ENCODE results near the gene CACNA2D3. TPM values are rescaled to one million over a fixed set of nuclear protein-coding genes. Genes with fewer than 3 reads are reported as not detected.

Gene CACNA2D3
- total RNA-seq, 8 experiments from 2014 or later: 0.49 to 20.7 (median 9.7) TPM; not detected in 1

GRCh38 chr3:54951405-54951804, 829.1 kb downstream of the CACNA2D3 start:
- Histone ChIP-seq H3K4me3 (no peak overlapping the region), H3K27ac (no peak overlapping the region), H3K4me1 (replicated peaks in 1 of 2) (peaks cover 9 to 13% of the 10 kb centered on the region in 2 donors)
- WGBS, 10 experiments: 40 to 100% (median 71%) methylated on average over 1 to 6 of the region's 8 CpGs; no CpG with 5 or more reads in 3 of the 10 experiments
- in situ Hi-C loops (cut with MboI; ENCODE audit: low pct_unique_long_range_greater_than_20kb in 2 of 9, low sequenced_read_pairs in 9 of 9, unreplicated experiment in 9 of 9): no loop called here
- ATAC-seq (replicated peaks in 6 of 8): peak; percentile 38 to 91 (median 70)

DNA sequence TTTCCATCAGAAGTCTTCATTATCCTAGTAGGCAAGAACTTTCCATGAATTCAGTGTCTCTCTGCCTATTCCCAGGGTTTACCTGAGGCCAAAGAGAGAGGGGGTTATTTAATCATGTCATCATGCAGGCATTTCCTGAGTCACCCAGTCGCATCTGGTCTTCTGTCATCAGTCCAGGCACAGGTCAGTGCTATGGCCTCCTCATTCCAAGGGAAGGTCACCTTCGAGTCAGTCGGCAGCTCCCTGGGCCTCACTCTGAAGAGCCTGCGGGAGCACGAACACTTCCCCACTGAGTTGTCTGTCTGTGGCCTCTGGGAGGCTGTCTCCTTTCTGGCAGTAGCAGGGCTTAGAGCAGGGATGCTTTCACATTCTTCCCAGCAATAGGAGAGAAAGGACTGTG, 831.7 kb downstream of the CACNA2D3 start:
- peak; percentile 47 to 96 (median 89) for ATAC-seq (replicated peaks in 6 of 8)
- in situ Hi-C loops (cut with MboI; ENCODE audit: low pct_unique_long_range_greater_than_20kb in 2 of 9, low sequenced_read_pairs in 9 of 9, unreplicated experiment in 9 of 9): no loop called here

DNA sequence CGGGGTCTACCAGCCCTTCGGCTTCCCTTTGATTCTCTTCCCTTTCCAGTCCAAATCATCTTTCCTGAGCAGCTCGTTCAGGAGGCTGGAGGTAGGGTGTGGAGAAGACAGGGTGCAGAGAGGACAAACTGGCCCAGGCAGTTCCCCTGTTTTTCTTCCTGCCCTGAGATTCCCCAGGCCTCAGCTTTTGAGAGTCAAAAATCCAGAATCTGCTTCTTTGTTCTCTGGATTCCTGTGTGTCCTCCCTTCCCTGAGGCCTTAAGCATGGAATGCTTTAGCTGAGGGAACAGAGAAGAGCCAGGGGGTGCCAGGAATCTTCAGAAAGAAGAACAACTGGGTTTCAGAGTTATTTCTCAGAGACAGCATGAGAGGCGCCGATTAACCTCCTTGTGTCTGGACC, 832.2 kb downstream of the CACNA2D3 start:
- peak in 4 of 8 experiments; percentile 14 to 49 (median 18) for ATAC-seq (replicated peaks in 6 of 8)
- H3K27ac ChIP-seq: no peak overlapping the region
- no peak overlapping the region for H3K4me3 ChIP-seq
- in situ Hi-C loops (cut with MboI; ENCODE audit: low pct_unique_long_range_greater_than_20kb in 2 of 9, low sequenced_read_pairs in 9 of 9, unreplicated experiment in 9 of 9): no loop called here
- 57 to 100% (median 93%) methylated on average over 1 to 5 of the region's 5 CpGs; no CpG with 5 or more reads in 3 of the 10 experiments for WGBS, 10 experiments
- peaks cover 14 to 17% of the 10 kb centered on the region in 2 donors for H3K4me1 ChIP-seq (replicated peaks in 1 of 2)

More for the DNA sequence above, 831.7 kb downstream of the CACNA2D3 start:
- Histone ChIP-seq H3K4me3 (no peak overlapping the region), H3K27ac (no peak overlapping the region), H3K4me1 (replicated peaks in 1 of 2) (peaks cover 12 to 13% of the 10 kb centered on the region in 2 donors)
- WGBS, 10 experiments: 50 to 69% methylated on average over 1 to 5 of the region's 5 CpGs; no CpG with 5 or more reads in 8 of the 10 experiments

GRCh38 chr3:54955496-54955895, 833.1 kb downstream of the CACNA2D3 start:
- Histone ChIP-seq H3K27ac (no peak overlapping the region), H3K4me1 (replicated peaks in 1 of 2) (peaks cover 24 to 25% of the 10 kb centered on the region in 2 donors), H3K4me3 (no peak overlapping the region)
- in situ Hi-C loops (cut with MboI; ENCODE audit: low pct_unique_long_range_greater_than_20kb in 2 of 9, low sequenced_read_pairs in 9 of 9, unreplicated experiment in 9 of 9): no loop called here
- no peak for ATAC-seq (replicated peaks in 6 of 8)
- WGBS, 10 experiments: 38 to 100% (median 71%) methylated on average over 1 to 2 of the region's 3 CpGs; no CpG with 5 or more reads in 2 of the 10 experiments

DNA sequence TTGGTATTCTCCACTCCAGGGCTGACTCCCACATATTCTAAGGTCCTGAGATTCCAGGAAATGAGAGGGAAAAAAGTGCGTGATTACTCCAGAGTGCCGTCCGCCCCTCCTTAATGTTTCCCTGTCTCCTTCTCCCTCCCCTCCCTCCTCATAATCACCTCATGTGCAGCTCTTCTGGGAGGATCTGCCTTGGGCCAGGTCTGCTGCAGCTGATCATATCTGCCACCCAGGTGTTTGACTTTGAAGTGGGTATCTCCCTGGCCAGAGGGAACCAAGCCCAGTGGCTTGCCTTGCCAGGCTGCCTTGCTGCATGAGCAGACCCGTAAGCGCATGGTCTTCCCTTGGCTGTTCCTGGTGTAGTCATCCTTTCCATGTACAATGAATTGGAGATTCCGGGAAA, 833.6 kb downstream of the CACNA2D3 start:
- H3K4me1 ChIP-seq (replicated peaks in 1 of 2): peaks cover 27 to 30% of the 10 kb centered on the region in 2 donors
- ATAC-seq (replicated peaks in 6 of 8): no peak
- H3K27ac ChIP-seq: no peak overlapping the region
- H3K4me3 ChIP-seq: no peak overlapping the region
- 83 to 100% (median 95%) methylated on average over 1 to 3 of the region's 6 CpGs; no CpG with 5 or more reads in 5 of the 10 experiments for WGBS, 10 experiments
- in situ Hi-C loops (cut with MboI; ENCODE audit: low pct_unique_long_range_greater_than_20kb in 2 of 9, low sequenced_read_pairs in 9 of 9, unreplicated experiment in 9 of 9): no loop called here

DNA sequence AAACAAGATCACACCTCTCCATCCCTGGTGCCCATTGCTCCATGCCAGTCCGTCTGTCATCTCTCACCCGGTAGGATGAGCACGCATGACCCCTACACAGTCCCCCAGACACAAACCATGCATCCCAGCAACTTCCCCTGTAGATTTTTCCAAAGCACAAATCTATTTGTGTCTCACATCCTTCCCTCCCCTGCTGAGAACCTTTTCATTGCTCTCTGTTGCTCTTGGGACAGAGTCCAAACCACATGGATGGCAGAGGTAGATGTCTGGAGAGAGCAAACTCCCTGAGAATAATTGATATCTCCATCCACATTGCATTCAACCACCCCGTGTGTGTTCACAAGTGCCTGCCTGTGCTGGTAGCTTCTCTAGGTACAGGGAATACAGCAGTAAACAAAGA, 835.4 kb downstream of the CACNA2D3 start:
- in situ Hi-C loops (cut with MboI; ENCODE audit: low pct_unique_long_range_greater_than_20kb in 2 of 9, low sequenced_read_pairs in 9 of 9, unreplicated experiment in 9 of 9): no loop called here
- Histone ChIP-seq H3K27ac (no peak overlapping the region), H3K4me3 (no peak overlapping the region), H3K4me1 (replicated peaks in 1 of 2) (peaks cover 33 to 38% of the 10 kb centered on the region in 2 donors)
- no peak for ATAC-seq (replicated peaks in 6 of 8)
- 50 to 100% (median 100%) methylated on average over 1 to 3 of the region's 4 CpGs; no CpG with 5 or more reads in 3 of the 10 experiments for WGBS, 10 experiments

DNA sequence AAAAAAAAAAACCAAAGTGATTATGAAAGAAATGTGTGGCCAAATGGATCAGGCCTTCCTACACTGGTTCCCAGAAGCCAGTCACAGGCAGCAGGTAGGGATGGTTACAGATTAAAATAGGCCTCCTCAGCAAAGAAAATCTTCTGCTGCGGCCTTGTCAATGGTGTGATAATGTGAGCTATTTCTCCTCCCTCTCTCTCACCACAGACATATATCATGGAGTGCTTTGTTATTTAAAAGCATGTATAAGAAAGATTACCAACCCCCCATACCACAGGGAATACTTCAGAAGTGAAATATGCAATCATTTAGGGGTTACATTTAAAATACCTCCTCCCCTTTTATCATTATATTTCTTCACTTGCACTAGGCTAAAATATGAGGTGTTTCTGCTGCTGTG, 837.7 kb downstream of the CACNA2D3 start:
- in situ Hi-C loops (cut with MboI; ENCODE audit: low pct_unique_long_range_greater_than_20kb in 2 of 9, low sequenced_read_pairs in 9 of 9, unreplicated experiment in 9 of 9): no loop called here

GRCh38 chr3:54960701-54961100, 838.3 kb downstream of the CACNA2D3 start:
- Histone ChIP-seq H3K4me3 (no peak overlapping the region), H3K27ac (no peak overlapping the region), H3K4me1 (replicated peaks in 1 of 2) (peaks cover 27 to 33% of the 10 kb centered on the region in 2 donors)
- in situ Hi-C loops (cut with MboI; ENCODE audit: low pct_unique_long_range_greater_than_20kb in 2 of 9, low sequenced_read_pairs in 9 of 9, unreplicated experiment in 9 of 9): no loop called here
- WGBS, 10 experiments: 4 to 65% (median 38%) methylated on average over 1 to 4 of the region's 4 CpGs
- ATAC-seq (replicated peaks in 6 of 8): peak in 1 of 8 experiments; percentile 6

More for the DNA sequence above, 837.7 kb downstream of the CACNA2D3 start:
- 0 to 100% (median 17%) methylated on average over 1 of the region's 1 CpG; no CpG with 5 or more reads in 5 of the 10 experiments for WGBS, 10 experiments
- H3K4me1 ChIP-seq (replicated peaks in 1 of 2): peaks cover 24 to 33% of the 10 kb centered on the region in 2 donors
- ATAC-seq (replicated peaks in 6 of 8): peak in 5 of 8 experiments; percentile 50 to 96 (median 92)
- no peak overlapping the region for H3K4me3 ChIP-seq
- no peak overlapping the region for H3K27ac ChIP-seq

DNA sequence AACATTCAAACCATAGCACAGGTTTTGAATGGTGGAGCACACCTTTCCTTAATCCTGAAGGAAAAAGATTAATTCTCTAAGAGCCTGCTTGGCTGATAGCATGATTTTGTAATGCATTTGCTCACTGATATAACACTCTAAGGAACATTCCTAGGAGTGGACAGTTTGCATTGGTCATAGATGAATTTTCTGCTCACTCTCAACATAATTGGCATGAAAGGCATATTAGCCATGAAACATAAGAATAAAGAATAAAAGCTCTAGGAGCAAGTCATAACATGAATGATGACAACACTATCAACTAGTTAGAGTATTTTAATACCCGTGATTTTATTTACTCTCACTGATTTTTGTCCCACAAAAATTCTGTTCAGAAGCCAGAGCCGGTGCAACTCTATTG, 839.8 kb downstream of the CACNA2D3 start:
- Histone ChIP-seq H3K27ac (no peak overlapping the region), H3K4me3 (no peak overlapping the region), H3K4me1 (replicated peaks in 1 of 2) (peaks cover 29 to 33% of the 10 kb centered on the region in 2 donors)
- 33 to 100% (median 83%) methylated on average over 1 to 2 of the region's 2 CpGs for WGBS, 10 experiments
- ATAC-seq (replicated peaks in 6 of 8): no peak
- in situ Hi-C loops (cut with MboI; ENCODE audit: low pct_unique_long_range_greater_than_20kb in 2 of 9, low sequenced_read_pairs in 9 of 9, unreplicated experiment in 9 of 9): no loop called here

- no peak for ATAC-seq (replicated peaks in 6 of 8)
- peaks cover 29 to 33% of the 10 kb centered on the region in 2 donors for H3K4me1 ChIP-seq (replicated peaks in 1 of 2)
- no peak overlapping the region for H3K4me3 ChIP-seq
- in situ Hi-C loops (cut with MboI; ENCODE audit: low pct_unique_long_range_greater_than_20kb in 2 of 9, low sequenced_read_pairs in 9 of 9, unreplicated experiment in 9 of 9): no loop called here
- no peak overlapping the region for H3K27ac ChIP-seq
- WGBS, 10 experiments: 63 to 100% (median 75%) methylated on average over 1 to 4 of the region's 4 CpGs; no CpG with 5 or more reads in 2 of the 10 experiments
Measured at GRCh38 chr3:54963641-54964040, 841.3 kb downstream of the CACNA2D3 start.

GRCh38 chr3:54964081-54964480, 841.7 kb downstream of the CACNA2D3 start:
- Histone ChIP-seq H3K27ac (no peak overlapping the region), H3K4me3 (no peak overlapping the region), H3K4me1 (replicated peaks in 1 of 2) (peaks cover 29% of the 10 kb centered on the region in 2 donors)
- in situ Hi-C loops (cut with MboI; ENCODE audit: low pct_unique_long_range_greater_than_20kb in 2 of 9, low sequenced_read_pairs in 9 of 9, unreplicated experiment in 9 of 9): no loop called here
- ATAC-seq (replicated peaks in 6 of 8): no peak
- WGBS, 10 experiments: 67 to 100% (median 81%) methylated on average over 1 to 3 of the region's 3 CpGs; no CpG with 5 or more reads in 3 of the 10 experiments

GRCh38 chr3:54965746-54966145, 843.4 kb downstream of the CACNA2D3 start:
- WGBS, 10 experiments: 15 to 71% (median 57%) methylated on average over 2 to 5 of the region's 6 CpGs; no CpG with 5 or more reads in 3 of the 10 experiments
- Histone ChIP-seq H3K27ac (no peak overlapping the region), H3K4me1 (replicated peaks in 1 of 2) (peaks cover 14 to 17% of the 10 kb centered on the region in 2 donors), H3K4me3 (no peak overlapping the region)
- ATAC-seq (replicated peaks in 6 of 8): peak in 7 of 8 experiments; percentile 59 to 89 (median 77)
- in situ Hi-C loops (cut with MboI; ENCODE audit: low pct_unique_long_range_greater_than_20kb in 2 of 9, low sequenced_read_pairs in 9 of 9, unreplicated experiment in 9 of 9): no loop called here

DNA sequence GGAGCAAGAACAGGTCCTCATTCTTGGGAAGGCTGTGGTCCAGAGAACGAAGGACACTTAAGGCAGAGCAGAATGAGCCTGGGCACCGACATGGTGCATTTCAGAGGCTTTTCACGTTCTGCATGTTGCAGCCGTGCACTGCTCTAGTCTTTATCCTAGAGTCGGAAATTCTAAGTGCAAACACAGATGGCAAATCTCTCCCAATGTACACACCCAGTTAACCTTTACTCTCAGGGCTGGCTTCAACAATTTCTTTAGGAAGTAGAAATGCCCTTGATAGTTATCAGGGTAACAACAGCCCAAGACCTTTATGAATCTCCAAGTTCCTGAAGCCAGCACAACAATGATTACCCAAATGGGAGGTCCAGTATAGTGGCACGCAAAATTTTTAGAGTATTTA, 844.6 kb downstream of the CACNA2D3 start:
- WGBS, 10 experiments: 72 to 100% (median 98%) methylated on average over 1 to 6 of the region's 6 CpGs; no CpG with 5 or more reads in 3 of the 10 experiments
- in situ Hi-C loops (cut with MboI; ENCODE audit: low pct_unique_long_range_greater_than_20kb in 2 of 9, low sequenced_read_pairs in 9 of 9, unreplicated experiment in 9 of 9): no loop called here
- no peak for ATAC-seq (replicated peaks in 6 of 8)
- Histone ChIP-seq H3K4me3 (no peak overlapping the region), H3K4me1 (replicated peaks in 1 of 2) (peaks cover 4 to 9% of the 10 kb centered on the region in 2 donors), H3K27ac (no peak overlapping the region)

GRCh38 chr3:54967731-54968161, 845.4 kb downstream of the CACNA2D3 start:
- WGBS, 10 experiments: 50 to 100% (median 83%) methylated on average over 1 of the region's 1 CpG; no CpG with 5 or more reads in 4 of the 10 experiments
- Histone ChIP-seq H3K4me3 (no peak overlapping the region), H3K4me1 (replicated peaks in 1 of 2) (peaks cover 4 to 9% of the 10 kb centered on the region in 2 donors), H3K27ac (no peak overlapping the region)
- ATAC-seq (replicated peaks in 6 of 8): no peak
- in situ Hi-C loops (cut with MboI; ENCODE audit: low pct_unique_long_range_greater_than_20kb in 2 of 9, low sequenced_read_pairs in 9 of 9, unreplicated experiment in 9 of 9): no loop called here

All from motor neuron (in vitro differentiated cells).